Parathyroid adenoma (tissue), 2 donors: Measurements from ENCODE around the gene SDF4.

Source experiments
- H2AFZ ChIP-seq: fragments of 300-600 bp; sonication (generic); one replicate; pipeline ENCODE4 v1.7.0; 2017; ENCODE audit warnings: antibody characterized with exemption, mild to moderate bottlenecking
- H3K27ac ChIP-seq: fragments of 300-600 bp; sonication (generic); one replicate; pipeline ENCODE4 v1.7.0; 2017
- H3K27me3 ChIP-seq: fragments of 300-600 bp; sonication (generic); one replicate; pipeline ENCODE4 v1.7.0; 2017; ENCODE audit warnings: low read length; ENCODE audit not compliant: control insufficient read depth, insufficient read depth
- H3K36me3 ChIP-seq: fragments of 300-600 bp; sonication (generic); one replicate; pipeline ENCODE4 v1.7.0; 2017; ENCODE audit warnings: low read length; ENCODE audit not compliant: control insufficient read depth, insufficient read depth
- H3K4me1 ChIP-seq: fragments of 300-600 bp; sonication (generic); one replicate; pipeline ENCODE4 v1.7.0; 2017; ENCODE audit warnings: control low read depth
- H3K4me2 ChIP-seq: fragments of 300-600 bp; sonication (generic); one replicate; pipeline ENCODE4 v1.7.0; 2017; ENCODE audit warnings: low read length
- H3K4me3 ChIP-seq: fragments of 300-600 bp; sonication (generic); one replicate; pipeline ENCODE4 v1.7.0; 2017; ENCODE audit warnings: low read depth, low read length
- H3K79me2 ChIP-seq: fragments of 300-600 bp; sonication (generic); one replicate; pipeline ENCODE4 v1.7.0; 2017; ENCODE audit warnings: control low read depth
- H3K9ac ChIP-seq: fragments of 300-600 bp; sonication (generic); one replicate; pipeline ENCODE4 v1.7.0; 2017; ENCODE audit warnings: mild to moderate bottlenecking
- H3K9me3 ChIP-seq: fragments of 300-600 bp; sonication (generic); one replicate; pipeline ENCODE4 v1.7.0; 2017; ENCODE audit warnings: low read length; ENCODE audit not compliant: control insufficient read depth
- CTCF ChIP-seq: fragments of 300-600 bp; sonication (generic); IDR thresholded peaks from one replicate; pipeline ENCODE4 v1.7.0; 2017; ENCODE audit warnings: antibody characterized with exemption, mild to moderate bottlenecking
- donor health status: primary hyperparathyroidism.

The SDF4 gene

GRCh38 chr1:1238702-1239178 lies 6.9 kb upstream of the SDF4 start:
- Histone ChIP-seq H3K4me2 (no peak overlapping the region), H3K4me1 (no peaks in the 10 kb centered on the region), H3K79me2 (no peaks in the 10 kb centered on the region), H3K36me3 (no peaks in the 10 kb centered on the region), H3K27ac (no peak overlapping the region), H3K4me3 (no peak overlapping the region), H3K9me3 (no peaks in the 10 kb centered on the region), H3K9ac (no peak overlapping the region), H3K27me3 (no peaks in the 10 kb centered on the region), H2AFZ (no peak overlapping the region)
- no peak for TF ChIP-seq CTCF

GRCh38 chr1:1237874-1238701 lies 6.3 kb upstream of the SDF4 start:
- Histone ChIP-seq H3K27ac (no peak overlapping the region), H3K79me2 (no peaks in the 10 kb centered on the region), H3K4me2 (no peak overlapping the region), H3K4me1 (no peaks in the 10 kb centered on the region), H3K9ac (no peak overlapping the region), H3K4me3 (no peak overlapping the region), H3K36me3 (no peaks in the 10 kb centered on the region), H3K9me3 (no peaks in the 10 kb centered on the region), H2AFZ (no peak overlapping the region), H3K27me3 (no peaks in the 10 kb centered on the region)
- no peak for TF ChIP-seq CTCF

- H3K36me3 ChIP-seq = no peaks in the 10 kb centered on the region
- H3K9me3 ChIP-seq = no peaks in the 10 kb centered on the region
- no peak overlapping the region for H3K9ac ChIP-seq
- no peak overlapping the region for H3K27ac ChIP-seq
- no peaks in the 10 kb centered on the region for H3K79me2 ChIP-seq
- H3K4me3 ChIP-seq = no peak overlapping the region
- H3K4me1 ChIP-seq = no peaks in the 10 kb centered on the region
- no peak for TF ChIP-seq CTCF
- no peak overlapping the region for H3K4me2 ChIP-seq
- H3K27me3 ChIP-seq = no peaks in the 10 kb centered on the region
- no peak overlapping the region for H2AFZ ChIP-seq
Observed at GRCh38 chr1:1236945-1237873, 5.4 kb upstream of the SDF4 start.

DNA sequence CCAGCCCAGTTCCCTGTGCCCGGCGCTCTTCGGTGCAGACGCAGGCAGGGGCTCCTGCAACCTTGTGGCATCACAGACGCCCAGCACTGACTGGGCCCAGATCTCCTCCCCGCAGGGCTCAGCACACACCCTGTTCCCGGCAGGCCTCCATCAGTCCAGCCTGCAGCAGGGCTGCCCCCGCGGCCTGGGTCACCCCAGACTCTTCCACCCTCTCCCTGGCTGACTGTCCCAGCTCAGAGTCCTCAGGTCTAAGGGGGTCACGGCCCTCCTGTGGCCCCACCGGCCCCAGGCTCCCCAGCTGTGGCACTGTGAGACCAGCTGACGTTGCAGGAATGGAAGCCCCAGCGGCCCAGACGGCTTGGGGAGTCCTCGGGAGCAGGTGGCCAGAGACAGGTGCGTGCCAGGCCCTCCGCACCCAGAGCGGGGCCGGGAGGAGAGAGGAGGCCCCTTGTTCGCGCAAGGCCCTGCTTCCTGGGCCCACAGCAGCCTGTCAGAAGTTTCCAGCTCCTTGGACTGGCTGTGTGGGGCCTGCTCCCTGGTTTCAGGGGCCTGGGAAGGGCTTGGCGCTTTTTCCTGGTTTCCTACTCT lies 4.5 kb upstream of the SDF4 start:
- no peak overlapping the region for H3K4me2 ChIP-seq
- no peak overlapping the region for H3K4me3 ChIP-seq
- H3K4me1 ChIP-seq = no peaks in the 10 kb centered on the region
- no peak overlapping the region for H3K27ac ChIP-seq
- no peak overlapping the region for H2AFZ ChIP-seq
- H3K79me2 ChIP-seq = no peaks in the 10 kb centered on the region
- no peaks in the 10 kb centered on the region for H3K9me3 ChIP-seq
- TF ChIP-seq CTCF = no peak
- no peaks in the 10 kb centered on the region for H3K27me3 ChIP-seq
- H3K9ac ChIP-seq = no peak overlapping the region
- H3K36me3 ChIP-seq = no peaks in the 10 kb centered on the region
